Peyer's patch (tissue), 4 donors: ENCODE data around the gene NPPC.

ENCODE experiments used
- POLR2A ChIP-seq, 2 donors: fragments of 450-650 bp; IDR thresholded peaks; one replicate each; pipeline ENCODE4 v1.5.1; 2017; ENCODE audit warnings: antibody characterized with exemption in 2 of 2, mild to moderate bottlenecking in 2 of 2, moderate library complexity in 2 of 2
- TF ChIP-seq, protein P1 (sequence below), 6 experiments: fragments of 450-650 bp in 4 of 6; fragments of 200-600 bp in 2 of 6; sonication (generic) in 1 of 6; IDR thresholded peaks; one replicate each; pipeline ENCODE4 v1.5.1; 2017 to 2019; ENCODE audit warnings: antibody characterized with exemption in 6 of 6, mild to moderate bottlenecking in 3 of 6, moderate library complexity in 1 of 6

GRCh38 chr2:231919341-231920035, 6.7 kb downstream of the NPPC start:
- TF ChIP-seq, protein P1, sequence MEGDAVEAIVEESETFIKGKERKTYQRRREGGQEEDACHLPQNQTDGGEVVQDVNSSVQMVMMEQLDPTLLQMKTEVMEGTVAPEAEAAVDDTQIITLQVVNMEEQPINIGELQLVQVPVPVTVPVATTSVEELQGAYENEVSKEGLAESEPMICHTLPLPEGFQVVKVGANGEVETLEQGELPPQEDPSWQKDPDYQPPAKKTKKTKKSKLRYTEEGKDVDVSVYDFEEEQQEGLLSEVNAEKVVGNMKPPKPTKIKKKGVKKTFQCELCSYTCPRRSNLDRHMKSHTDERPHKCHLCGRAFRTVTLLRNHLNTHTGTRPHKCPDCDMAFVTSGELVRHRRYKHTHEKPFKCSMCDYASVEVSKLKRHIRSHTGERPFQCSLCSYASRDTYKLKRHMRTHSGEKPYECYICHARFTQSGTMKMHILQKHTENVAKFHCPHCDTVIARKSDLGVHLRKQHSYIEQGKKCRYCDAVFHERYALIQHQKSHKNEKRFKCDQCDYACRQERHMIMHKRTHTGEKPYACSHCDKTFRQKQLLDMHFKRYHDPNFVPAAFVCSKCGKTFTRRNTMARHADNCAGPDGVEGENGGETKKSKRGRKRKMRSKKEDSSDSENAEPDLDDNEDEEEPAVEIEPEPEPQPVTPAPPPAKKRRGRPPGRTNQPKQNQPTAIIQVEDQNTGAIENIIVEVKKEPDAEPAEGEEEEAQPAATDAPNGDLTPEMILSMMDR (IDR thresholded peaks at IDR 0.05): no peak
- no peak for TF ChIP-seq POLR2A (IDR thresholded peaks at IDR 0.05)
